Skin of body (tissue), 2 donors: ENCODE measurements around the gene DCDC2B. TPM values are rescaled to one million over a fixed set of nuclear protein-coding genes. Genes with fewer than 3 reads are reported as not detected.
"Not testable (repeated sequence)": the region's sequence is repeated elsewhere in the genome, so short reads cannot be mapped to it uniquely, and the experiment has no call there.

Experiments
- DNase-seq: peaks from one replicate; lab custom pipeline; 2025; lab: John Stamatoyannopoulos, UW
- total RNA-seq: library from RNA; depleted of rRNA; stranded (reverse); fragments of >200 nt; gene quantifications from one replicate; pipeline ENCODE4 v1.2.3, GENCODE V29; 2014

DCDC2B gene
- not detected for total RNA-seq

GRCh38 chr1:32208891-32209328 is at the start of gene DCDC2B:
DCDC2B (plus strand) TSS chr1:32209089; CDS start chr1:32209094, 5 bp downstream.
- no peak for DNase-seq

- no peak for DNase-seq
Measured at GRCh38 chr1:32159189-32159588, 49.7 kb upstream of the DCDC2B start.

GRCh38 chr1:32163405-32163804 is 45.5 kb upstream of the DCDC2B start:
- no peak for DNase-seq

GRCh38 chr1:32165633-32166032 is 43.3 kb upstream of the DCDC2B start:
- DNase-seq, result not testable (repeated sequence)

- DNase-seq, result no peak
Measured at GRCh38 chr1:32170991-32171390, 37.9 kb upstream of the DCDC2B start.

- DNase-seq, result no peak
Measured at GRCh38 chr1:32172621-32173245, 36.2 kb upstream of the DCDC2B start.

GRCh38 chr1:32178380-32179192 is 30.3 kb upstream of the DCDC2B start:
- DNase-seq, result no peak

- DNase-seq, result no peak
Measured at GRCh38 chr1:32179193-32179442, 29.8 kb upstream of the DCDC2B start.

- DNase-seq, result peak; percentile 93
Measured at GRCh38 chr1:32179443-32180185, 29.3 kb upstream of the DCDC2B start, which contains the start of gene TXLNA. TXLNA (plus strand) TSS chr1:32179675; CDS start chr1:32180346, 671 bp downstream.

- DNase-seq, result peak; percentile 47
Measured at GRCh38 chr1:32180186-32181060, 28.5 kb upstream of the DCDC2B start.

GRCh38 chr1:32181065-32181464 is 27.8 kb upstream of the DCDC2B start:
- DNase-seq, result no peak

- no peak for DNase-seq
Measured at GRCh38 chr1:32181563-32181962, 27.3 kb upstream of the DCDC2B start.

GRCh38 chr1:32182060-32182459 is 26.8 kb upstream of the DCDC2B start:
- DNase-seq, result no peak

- no peak for DNase-seq
Measured at GRCh38 chr1:32184650-32185049, 24.2 kb upstream of the DCDC2B start.

- no peak for DNase-seq
Measured at GRCh38 chr1:32186077-32186476, 22.8 kb upstream of the DCDC2B start.

GRCh38 chr1:32186491-32186890 is 22.4 kb upstream of the DCDC2B start:
- DNase-seq, result no peak

GRCh38 chr1:32187850-32188249 is 21.0 kb upstream of the DCDC2B start:
- no peak for DNase-seq

GRCh38 chr1:32192220-32192948 is 16.5 kb upstream of the DCDC2B start:
- DNase-seq, result no peak

GRCh38 chr1:32194984-32195383 is 13.9 kb upstream of the DCDC2B start:
- no peak for DNase-seq

GRCh38 chr1:32195531-32195930 is 13.4 kb upstream of the DCDC2B start:
- no peak for DNase-seq
